Neutrophil (primary cell): ENCODE results near the gene NRXN3.

ENCODE experiments used
- H3K27ac ChIP-seq: fragments of 200-600 bp; sonication (generic); 2 replicates; pipeline ENCODE4 v1.5.1; 2016; ENCODE audit warnings: mild to moderate bottlenecking, moderate library complexity
- H3K27me3 ChIP-seq: fragments of 200-600 bp; sonication (generic); 2 replicates; pipeline ENCODE4 v1.6.0; 2016; ENCODE audit warnings: mild to moderate bottlenecking
- H3K36me3 ChIP-seq: fragments of 200-600 bp; sonication (generic); 2 replicates; pipeline ENCODE4 v1.5.1; 2017
- H3K4me1 ChIP-seq, 2 experiments: fragments of 200-600 bp in 1 of 2; sonication (generic) in 1 of 2; 1 replicate in 1 of 2; 2 replicates in 1 of 2; pipeline versions ENCODE4 v1.5.1 to v1.6.1; 2013 to 2016; ENCODE audit warnings: low read depth in 1 of 2, low read length in 1 of 2, mild to moderate bottlenecking in 1 of 2, moderate library complexity in 1 of 2; ENCODE audit not compliant: control insufficient read depth in 1 of 2, insufficient read depth in 1 of 2
- H3K4me3 ChIP-seq, 2 experiments: fragments of 200-600 bp in 1 of 2; sonication (generic) in 1 of 2; 1 replicate in 1 of 2; 2 replicates in 1 of 2; pipeline ENCODE4 v1.5.1; 2013 to 2016; ENCODE audit warnings: low read depth in 1 of 2, low read length in 1 of 2, mild to moderate bottlenecking in 1 of 2, moderate library complexity in 1 of 2
- H3K9me3 ChIP-seq: fragments of 200-600 bp; sonication (generic); 2 replicates; pipeline ENCODE4 v1.5.1; 2016
- CTCF ChIP-seq: fragments of 200-600 bp; sonication (generic); IDR thresholded peaks from 2 replicates; pipeline ENCODE4 v1.5.1; 2016; ENCODE audit warnings: antibody characterized with exemption

NRXN3 gene

GRCh38 chr14:79712302-79712950 lies 1542.3 kb downstream of the NRXN3 start:
- no peak for TF ChIP-seq CTCF
- H3K9me3 ChIP-seq, result no peaks in the 10 kb centered on the region
- no peaks in the 10 kb centered on the region for H3K36me3 ChIP-seq
- H3K27ac ChIP-seq, result no peak overlapping the region
- H3K4me3 ChIP-seq, result no peak overlapping the region
- H3K27me3 ChIP-seq, result no peaks in the 10 kb centered on the region
- no peaks in the 10 kb centered on the region for H3K4me1 ChIP-seq

- Histone ChIP-seq H3K27me3 (no peaks in the 10 kb centered on the region), H3K9me3 (peaks cover 6% of the 10 kb centered on the region), H3K36me3 (no peaks in the 10 kb centered on the region), H3K4me1 (no peaks in the 10 kb centered on the region), H3K4me3 (no peak overlapping the region), H3K27ac (no peak overlapping the region)
- no peak for TF ChIP-seq CTCF
Observed at GRCh38 chr14:79721399-79722084, 1551.4 kb downstream of the NRXN3 start.

GRCh38 chr14:79724934-79725717 lies 1555.0 kb downstream of the NRXN3 start:
- Histone ChIP-seq H3K27me3 (no peaks in the 10 kb centered on the region), H3K9me3 (no peaks in the 10 kb centered on the region), H3K27ac (no peak overlapping the region), H3K4me1 (no peaks in the 10 kb centered on the region), H3K36me3 (no peaks in the 10 kb centered on the region), H3K4me3 (no peak overlapping the region)
- no peak for TF ChIP-seq CTCF

GRCh38 chr14:79727900-79728299 lies 1557.7 kb downstream of the NRXN3 start:
- H3K4me3 ChIP-seq, result no peak overlapping the region
- H3K9me3 ChIP-seq, result no peaks in the 10 kb centered on the region
- no peaks in the 10 kb centered on the region for H3K27me3 ChIP-seq
- no peak overlapping the region for H3K27ac ChIP-seq
- TF ChIP-seq CTCF, result no peak
- no peaks in the 10 kb centered on the region for H3K36me3 ChIP-seq
- no peaks in the 10 kb centered on the region for H3K4me1 ChIP-seq

GRCh38 chr14:79728331-79728730 lies 1558.2 kb downstream of the NRXN3 start:
- Histone ChIP-seq H3K9me3 (no peaks in the 10 kb centered on the region), H3K4me1 (no peaks in the 10 kb centered on the region), H3K27me3 (no peaks in the 10 kb centered on the region), H3K36me3 (no peaks in the 10 kb centered on the region), H3K4me3 (no peak overlapping the region), H3K27ac (no peak overlapping the region)
- no peak for TF ChIP-seq CTCF
